GM19035 (cell line): ENCODE data around the gene PUS7L.

ENCODE experiments used
- ATAC-seq: cut with Tn5 transposase; IDR thresholded peaks from one replicate; pipeline ENCODE4 v1.9.1; 2021; ENCODE audit not compliant: unreplicated experiment

The PUS7L gene

DNA sequence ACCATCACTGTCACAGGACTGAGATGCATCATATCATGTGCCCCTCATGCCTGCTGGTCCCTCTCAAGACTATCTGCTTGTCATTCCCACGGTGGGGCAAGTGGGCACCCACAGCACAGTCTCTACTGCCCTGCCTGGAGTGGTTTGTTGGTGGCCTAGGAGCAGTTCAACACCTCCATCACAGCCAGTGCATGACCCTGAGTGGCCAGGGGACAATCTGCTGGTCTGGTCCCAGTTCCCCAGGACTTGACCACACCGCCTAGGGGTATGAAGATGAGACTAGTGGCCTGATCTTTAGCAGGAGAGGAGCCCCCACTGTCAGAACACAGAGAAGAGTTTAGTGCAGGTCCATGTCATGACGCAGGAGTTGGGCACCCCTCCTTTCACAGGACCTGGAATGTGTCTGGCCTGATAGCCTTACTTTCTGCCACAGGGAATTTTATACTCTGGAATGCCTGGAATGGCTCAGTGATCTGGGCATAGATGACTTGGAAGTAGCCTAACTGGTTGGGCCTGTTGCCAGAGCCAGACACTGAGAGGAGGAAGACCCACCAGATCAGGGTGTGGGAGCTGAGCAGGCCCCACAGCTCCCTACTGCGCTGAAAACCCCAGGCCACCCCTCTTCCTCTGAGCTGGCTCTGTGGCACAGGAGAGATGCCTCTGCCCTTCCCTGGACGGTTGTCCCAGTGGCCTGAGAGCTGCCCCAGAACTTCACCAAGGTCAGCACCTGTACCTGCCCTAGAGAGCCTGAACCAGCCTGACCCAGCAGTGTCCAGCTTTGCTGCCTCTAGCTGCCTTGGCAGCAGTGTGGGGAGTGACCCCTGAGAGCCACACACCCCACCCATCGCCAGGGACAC lies 83.3 kb downstream of the PUS7L start:
- no peak for ATAC-seq

DNA sequence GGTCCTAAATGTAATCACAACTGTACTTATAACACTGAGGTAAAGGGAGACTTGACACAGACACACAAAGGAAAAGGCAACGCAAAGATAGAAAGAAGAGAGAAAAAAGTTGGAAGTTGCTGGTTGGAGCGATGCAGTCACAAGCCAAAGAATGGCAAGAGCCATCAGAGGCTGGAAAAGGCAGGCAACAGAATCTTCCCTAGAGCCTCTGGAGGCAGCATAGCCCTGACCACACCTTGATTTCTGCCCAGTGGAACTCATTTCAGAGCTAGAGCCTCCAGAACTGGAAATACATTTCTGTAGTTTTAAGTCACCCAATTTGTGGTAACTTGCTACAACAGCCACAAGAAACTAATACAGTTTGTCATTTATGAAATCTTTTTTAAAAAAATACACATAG lies 89.2 kb downstream of the PUS7L start:
- ATAC-seq: no peak
